ENCODE results near the gene MSS51.
"Not testable (repeated sequence)": the region's sequence is repeated elsewhere in the genome, so short reads cannot be mapped to it uniquely, and the experiment has no call there.

Gene MSS51

DNA sequence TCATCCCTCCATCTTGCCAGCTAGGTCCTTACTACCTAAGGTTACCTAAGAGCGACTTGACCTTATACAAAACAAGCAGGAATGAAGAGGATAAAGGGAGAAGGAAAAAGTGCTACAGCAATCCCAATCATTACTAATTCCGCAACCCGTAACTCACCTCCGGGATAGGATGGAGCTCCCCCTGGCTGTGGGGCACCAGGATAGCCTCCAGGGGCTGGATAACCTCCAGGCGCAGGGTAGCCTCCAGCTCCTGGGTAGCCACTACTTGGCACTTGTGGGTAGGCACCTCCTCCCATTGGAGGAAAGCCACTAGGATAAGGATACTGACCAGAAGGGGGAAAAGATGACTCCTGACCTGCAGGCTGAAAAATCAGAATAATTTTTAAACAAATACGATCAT, 35.3 kb downstream of the MSS51 start:
- Histone ChIP-seq H3K4me1 (ENCODE audit: control insufficient read depth, insufficient read depth, low read length) (peaks cover 5% of the 10 kb centered on the region), H3K4me3 (ENCODE audit: low read length) (no peak overlapping the region), H3K9ac (ENCODE audit: low read length) (no peak overlapping the region), H3K9me3 (ENCODE audit: control insufficient read depth, low read length) (no peaks in the 10 kb centered on the region), H3K27me3 (replicated peaks; ENCODE audit: control insufficient read depth, insufficient read depth, low read length) (no peaks in the 10 kb centered on the region), H3K36me3 (ENCODE audit: control insufficient read depth, insufficient read depth, low read length, severe bottlenecking) (peaks cover 55% of the 10 kb centered on the region)
- no peak for DNase-seq (ENCODE audit: low read depth)

DNA sequence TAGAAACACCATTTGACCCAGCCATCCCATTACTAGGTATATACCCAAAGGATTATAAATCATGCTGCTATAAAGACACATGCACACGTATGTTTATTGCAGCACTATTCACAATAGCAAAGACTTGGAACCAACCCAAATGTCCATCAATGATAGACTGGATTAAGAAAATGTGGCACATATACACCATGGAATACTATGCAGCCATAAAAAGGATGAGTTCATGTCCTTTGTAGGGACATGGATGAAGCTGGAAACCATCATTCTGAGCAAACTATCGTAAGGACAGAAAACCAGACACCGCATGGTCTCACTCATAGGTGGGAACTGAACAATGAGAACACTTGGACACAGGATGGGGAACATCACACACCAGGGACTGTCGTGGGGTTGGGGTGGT, 39.0 kb downstream of the MSS51 start:
- H3K4me3 ChIP-seq (ENCODE audit: low read length); DNase-seq (ENCODE audit: low read depth); H3K27me3 ChIP-seq (replicated peaks; ENCODE audit: control insufficient read depth, insufficient read depth, low read length); H3K4me1 ChIP-seq (ENCODE audit: control insufficient read depth, insufficient read depth, low read length); H3K9me3 ChIP-seq (ENCODE audit: control insufficient read depth, low read length); H3K9ac ChIP-seq (ENCODE audit: low read length): not testable (repeated sequence)
- H3K36me3 ChIP-seq (ENCODE audit: control insufficient read depth, insufficient read depth, low read length, severe bottlenecking) = peaks cover 73% of the 10 kb centered on the region

- H3K36me3 ChIP-seq (ENCODE audit: control insufficient read depth, insufficient read depth, low read length, severe bottlenecking) = peaks cover 85% of the 10 kb centered on the region
- H3K4me1 ChIP-seq (ENCODE audit: control insufficient read depth, insufficient read depth, low read length) = no peaks in the 10 kb centered on the region
- DNase-seq (ENCODE audit: low read depth) = no peak
- no peaks in the 10 kb centered on the region for H3K9me3 ChIP-seq (ENCODE audit: control insufficient read depth, low read length)
- H3K4me3 ChIP-seq (ENCODE audit: low read length) = no peak overlapping the region
- H3K27me3 ChIP-seq (replicated peaks; ENCODE audit: control insufficient read depth, insufficient read depth, low read length) = no peaks in the 10 kb centered on the region
- H3K9ac ChIP-seq (ENCODE audit: low read length) = no peak overlapping the region
Observed at GRCh38 chr10:73388228-73388627, 45.1 kb downstream of the MSS51 start.

DNA sequence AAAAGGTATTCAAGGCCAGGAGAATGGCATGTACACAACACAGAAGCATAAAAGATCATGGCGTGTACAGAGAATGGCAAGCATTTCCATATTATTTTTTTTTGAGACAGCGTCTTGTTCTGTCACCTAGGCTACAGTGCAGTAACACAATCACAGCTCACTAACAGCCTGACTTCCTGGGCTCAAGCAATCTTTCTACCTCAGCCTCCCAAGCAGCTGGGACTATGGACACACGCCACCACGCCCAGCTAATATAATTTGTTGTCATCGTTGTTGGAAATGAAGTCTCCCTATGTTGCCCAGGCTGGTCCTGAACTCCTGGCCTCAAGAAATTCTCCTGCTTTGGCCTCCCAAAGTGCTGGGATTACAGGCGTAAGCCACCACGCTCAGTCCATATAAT, 46.8 kb downstream of the MSS51 start:
- Histone ChIP-seq H3K36me3 (ENCODE audit: control insufficient read depth, insufficient read depth, low read length, severe bottlenecking) (peaks cover 99% of the 10 kb centered on the region), H3K27me3 (replicated peaks; ENCODE audit: control insufficient read depth, insufficient read depth, low read length) (no peaks in the 10 kb centered on the region), H3K4me1 (ENCODE audit: control insufficient read depth, insufficient read depth, low read length) (no peaks in the 10 kb centered on the region), H3K9ac (ENCODE audit: low read length) (no peak overlapping the region), H3K9me3 (ENCODE audit: control insufficient read depth, low read length) (no peaks in the 10 kb centered on the region), H3K4me3 (ENCODE audit: low read length) (no peak overlapping the region)
- DNase-seq (ENCODE audit: low read depth) = no peak

- Histone ChIP-seq H3K9me3 (ENCODE audit: control insufficient read depth, low read length) (no peaks in the 10 kb centered on the region), H3K4me3 (ENCODE audit: low read length) (no peak overlapping the region), H3K36me3 (ENCODE audit: control insufficient read depth, insufficient read depth, low read length, severe bottlenecking) (peaks cover 99% of the 10 kb centered on the region), H3K4me1 (ENCODE audit: control insufficient read depth, insufficient read depth, low read length) (no peaks in the 10 kb centered on the region), H3K27me3 (replicated peaks; ENCODE audit: control insufficient read depth, insufficient read depth, low read length) (no peaks in the 10 kb centered on the region), H3K9ac (ENCODE audit: low read length) (no peak overlapping the region)
- DNase-seq (ENCODE audit: low read depth) = no peak
Observed at GRCh38 chr10:73379064-73379748, 54.2 kb downstream of the MSS51 start.

DNA sequence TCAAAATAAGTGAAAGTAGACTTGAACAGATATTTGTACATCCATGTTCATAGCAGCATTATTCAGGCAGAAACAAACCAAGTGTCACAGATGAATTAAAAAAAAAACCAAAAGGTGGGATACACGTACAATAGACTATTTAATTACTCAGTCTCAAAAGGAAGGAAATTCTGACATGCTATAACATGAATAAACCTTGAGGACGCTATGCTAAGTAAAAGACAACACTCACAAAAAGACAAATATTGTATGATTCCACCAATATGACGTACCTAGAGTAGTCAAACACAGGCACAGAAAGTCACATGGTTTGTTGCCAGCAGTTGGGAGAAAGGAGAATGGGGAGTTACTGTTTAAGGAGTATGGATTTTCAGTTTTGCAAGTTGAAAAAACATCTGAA, 56.7 kb downstream of the MSS51 start:
- Histone ChIP-seq H3K4me1 (ENCODE audit: control insufficient read depth, insufficient read depth, low read length) (no peaks in the 10 kb centered on the region), H3K36me3 (ENCODE audit: control insufficient read depth, insufficient read depth, low read length, severe bottlenecking) (peaks cover 86% of the 10 kb centered on the region), H3K9me3 (ENCODE audit: control insufficient read depth, low read length) (no peaks in the 10 kb centered on the region), H3K9ac (ENCODE audit: low read length) (no peak overlapping the region), H3K4me3 (ENCODE audit: low read length) (no peak overlapping the region), H3K27me3 (replicated peaks; ENCODE audit: control insufficient read depth, insufficient read depth, low read length) (no peaks in the 10 kb centered on the region)
- DNase-seq (ENCODE audit: low read depth) = no peak
